ENCODE measurements around the gene ARHGAP20.

Gene ARHGAP20

GRCh38 chr11:110747531-110747930 is 35.3 kb upstream of the ARHGAP20 start:
- Histone ChIP-seq H3K4me1 (no peaks in the 10 kb centered on the region), H3K27me3 (no peaks in the 10 kb centered on the region), H3K9me3 (peaks cover 0 to 2% (median 0%) of the 10 kb centered on the region in 3 donors), H3K4me3 (no peak overlapping the region), H3K36me3 (no peaks in the 10 kb centered on the region), H3K27ac (no peak overlapping the region)
- TF ChIP-seq CTCF (IDR thresholded peaks at IDR 0.05), result no peak
- intact Hi-C loops (cut with DNase I; ENCODE audit: low total_unique reads), result no loop called here
- DNase-seq, result no peak

- intact Hi-C loops (cut with DNase I; ENCODE audit: low total_unique reads), result no loop called here
- no peaks in the 10 kb centered on the region for H3K4me1 ChIP-seq
- DNase-seq, result no peak
- H3K4me3 ChIP-seq, result no peak overlapping the region
- no peaks in the 10 kb centered on the region for H3K9me3 ChIP-seq
- H3K27me3 ChIP-seq, result no peaks in the 10 kb centered on the region
- H3K36me3 ChIP-seq, result no peaks in the 10 kb centered on the region
- no peak for TF ChIP-seq CTCF (IDR thresholded peaks at IDR 0.05)
- no peak overlapping the region for H3K27ac ChIP-seq
These were observed 26.4 kb upstream of the ARHGAP20 start for GRCh38 chr11:110738641-110739040.

GRCh38 chr11:110737593-110737992 is 25.4 kb upstream of the ARHGAP20 start:
- Histone ChIP-seq H3K36me3 (no peaks in the 10 kb centered on the region), H3K27ac (no peak overlapping the region), H3K4me3 (no peak overlapping the region), H3K4me1 (no peaks in the 10 kb centered on the region), H3K27me3 (no peaks in the 10 kb centered on the region), H3K9me3 (no peaks in the 10 kb centered on the region)
- no peak for TF ChIP-seq CTCF (IDR thresholded peaks at IDR 0.05)
- intact Hi-C loops (cut with DNase I; ENCODE audit: low total_unique reads), result no loop called here
- no peak for DNase-seq

- DNase-seq, result no peak
- Histone ChIP-seq H3K36me3 (no peaks in the 10 kb centered on the region), H3K9me3 (no peaks in the 10 kb centered on the region), H3K4me1 (no peaks in the 10 kb centered on the region), H3K4me3 (no peak overlapping the region), H3K27ac (no peak overlapping the region), H3K27me3 (no peaks in the 10 kb centered on the region)
- intact Hi-C loops (cut with DNase I; ENCODE audit: low total_unique reads), result no loop called here
- TF ChIP-seq CTCF (IDR thresholded peaks at IDR 0.05), result no peak
These were observed 23.9 kb upstream of the ARHGAP20 start for GRCh38 chr11:110736171-110736553.

- no peak overlapping the region for H3K27ac ChIP-seq
- no peaks in the 10 kb centered on the region for H3K36me3 ChIP-seq
- no peak for DNase-seq
- intact Hi-C loops (cut with DNase I; ENCODE audit: low total_unique reads), result no loop called here
- no peak for TF ChIP-seq CTCF (IDR thresholded peaks at IDR 0.05)
- no peaks in the 10 kb centered on the region for H3K4me1 ChIP-seq
- H3K9me3 ChIP-seq, result no peaks in the 10 kb centered on the region
- H3K27me3 ChIP-seq, result no peaks in the 10 kb centered on the region
- H3K4me3 ChIP-seq, result no peak overlapping the region
These were observed 23.4 kb upstream of the ARHGAP20 start for GRCh38 chr11:110735455-110736170.

- Histone ChIP-seq H3K4me3 (no peak overlapping the region), H3K36me3 (no peaks in the 10 kb centered on the region), H3K27me3 (no peaks in the 10 kb centered on the region), H3K9me3 (no peaks in the 10 kb centered on the region), H3K4me1 (no peaks in the 10 kb centered on the region), H3K27ac (no peak overlapping the region)
- no peak for TF ChIP-seq CTCF (IDR thresholded peaks at IDR 0.05)
- DNase-seq, result no peak
- intact Hi-C loops (cut with DNase I; ENCODE audit: low total_unique reads), result no loop called here
These were observed 22.6 kb upstream of the ARHGAP20 start for GRCh38 chr11:110734790-110735189.
